Measurements from ENCODE around the gene PER3.

Gene PER3

DNA sequence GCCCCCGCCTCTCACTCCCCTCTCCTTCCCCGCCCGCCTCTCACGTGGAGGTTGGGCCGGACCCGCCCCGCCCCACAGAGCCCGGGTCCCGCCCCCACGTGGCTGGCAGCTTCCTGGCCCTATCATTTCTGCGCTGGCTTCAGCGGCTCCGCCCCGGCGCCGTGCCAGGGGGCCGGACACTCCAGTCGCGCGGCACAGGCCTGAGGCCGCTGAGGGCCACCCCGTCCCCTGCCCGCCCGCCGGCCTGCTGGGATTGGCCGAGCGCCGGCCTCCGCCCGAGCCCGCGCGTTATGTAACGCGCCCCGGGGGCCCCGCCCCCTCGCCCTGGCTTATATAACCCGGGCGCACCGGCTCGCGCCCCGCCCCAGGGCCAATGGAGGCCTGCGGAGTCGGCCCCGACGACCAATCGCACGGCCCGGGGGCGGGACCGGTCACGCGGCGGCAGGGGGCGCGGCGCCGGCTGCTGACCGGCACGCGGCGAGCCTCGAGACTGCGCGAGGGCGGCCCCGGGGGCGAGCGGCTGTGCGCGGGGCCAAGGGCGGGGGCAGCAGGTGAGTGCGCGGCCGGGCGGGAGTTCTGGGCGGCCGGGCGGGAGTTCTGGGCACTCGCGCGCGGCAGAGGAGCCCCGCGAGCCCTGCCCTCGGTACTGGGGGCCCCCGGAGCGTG, at the start of gene PER3:
Gene PER3 (plus strand): TSS at position 466 of the 666 bp plus-strand sequence. CDS start 587 bp downstream, outside the sequence.
- peak; percentile 93 for DNase-seq (ENCODE audit: low spot score)
- no peak for FAIRE-seq

- FAIRE-seq (no peak), DNase-seq (ENCODE audit: low spot score) (no peak)
These were observed 46.0 kb upstream of the PER3 start for GRCh38 chr1:7738044-7738443.

- no peak for DNase-seq (ENCODE audit: low spot score)
These were observed 40.7 kb upstream of the PER3 start for GRCh38 chr1:7743346-7743745.

GRCh38 chr1:7744882-7745281, 39.2 kb upstream of the PER3 start:
- FAIRE-seq = no peak

More at GRCh38 chr1:7743346-7743745, 40.7 kb upstream of the PER3 start:
- no peak for FAIRE-seq

GRCh38 chr1:7745783-7746182, 38.3 kb upstream of the PER3 start:
- DNase-seq (ENCODE audit: low spot score) = no peak
- no peak for FAIRE-seq

More at GRCh38 chr1:7744882-7745281, 39.2 kb upstream of the PER3 start:
- DNase-seq (ENCODE audit: low spot score) = no peak

- DNase-seq (ENCODE audit: low spot score) = no peak
- no peak for FAIRE-seq
These were observed 36.5 kb upstream of the PER3 start for GRCh38 chr1:7747605-7748004.

DNA sequence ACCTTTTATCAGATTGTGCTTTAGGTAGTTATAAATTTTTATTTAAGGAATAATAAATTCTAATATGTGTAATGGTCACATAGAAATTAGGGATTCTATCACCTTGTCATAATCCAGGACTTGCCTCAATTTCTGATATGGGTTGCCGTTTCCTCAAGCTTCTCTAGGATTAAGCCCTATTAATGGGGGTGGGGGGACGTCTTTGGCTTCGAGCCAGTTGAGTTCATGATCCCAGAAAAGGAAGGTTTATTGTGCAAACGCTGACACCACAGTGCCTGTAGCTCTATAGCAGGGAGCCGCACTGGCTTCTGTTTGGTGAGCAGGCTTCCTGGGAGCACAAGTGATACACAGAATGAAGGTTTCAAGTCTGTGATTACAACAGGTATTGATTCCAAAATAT, 35.0 kb upstream of the PER3 start:
- FAIRE-seq = no peak
- no peak for DNase-seq (ENCODE audit: low spot score)

GRCh38 chr1:7751174-7751573, 32.9 kb upstream of the PER3 start:
- DNase-seq (ENCODE audit: low spot score) (no peak), FAIRE-seq (no peak)

- peak; percentile 68 for FAIRE-seq
These were observed 31.3 kb upstream of the PER3 start for GRCh38 chr1:7752512-7753417.

GRCh38 chr1:7753641-7754040, 30.4 kb upstream of the PER3 start:
- FAIRE-seq (no peak), DNase-seq (ENCODE audit: low spot score) (no peak)

More at GRCh38 chr1:7752512-7753417, 31.3 kb upstream of the PER3 start:
- peak; percentile 45 for DNase-seq (ENCODE audit: low spot score)

DNA sequence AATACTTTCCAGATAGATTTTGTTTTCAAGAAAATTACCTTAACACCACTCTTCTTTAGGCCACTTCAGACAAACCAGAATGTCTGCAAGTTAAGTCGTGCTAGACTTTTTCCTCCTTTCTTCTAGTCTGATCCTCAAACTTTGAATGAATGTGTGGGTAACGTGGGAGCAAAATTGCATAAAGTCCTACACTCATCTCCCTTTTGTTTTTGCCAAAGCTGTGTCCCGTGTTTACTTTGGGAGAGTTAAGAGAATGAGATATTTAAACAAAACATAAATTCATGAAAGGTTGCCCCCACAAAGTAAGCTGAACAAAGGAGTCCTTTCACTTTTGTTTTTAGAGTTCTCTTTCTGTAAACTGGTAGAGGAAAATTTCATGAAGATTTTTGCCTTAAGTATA, 29.9 kb upstream of the PER3 start:
- DNase-seq (ENCODE audit: low spot score) (no peak), FAIRE-seq (no peak)

GRCh38 chr1:7755448-7755847, 28.6 kb upstream of the PER3 start:
- FAIRE-seq (no peak), DNase-seq (ENCODE audit: low spot score) (no peak)

GRCh38 chr1:7760245-7760644, 23.8 kb upstream of the PER3 start:
- no peak for FAIRE-seq
- no peak for DNase-seq (ENCODE audit: low spot score)

GRCh38 chr1:7761103-7761502, 23.0 kb upstream of the PER3 start:
- DNase-seq (ENCODE audit: low spot score) (no peak), FAIRE-seq (no peak)

- DNase-seq (ENCODE audit: low spot score) = no peak
- FAIRE-seq = no peak
These were observed 16.9 kb upstream of the PER3 start for GRCh38 chr1:7767176-7767575.

DNA sequence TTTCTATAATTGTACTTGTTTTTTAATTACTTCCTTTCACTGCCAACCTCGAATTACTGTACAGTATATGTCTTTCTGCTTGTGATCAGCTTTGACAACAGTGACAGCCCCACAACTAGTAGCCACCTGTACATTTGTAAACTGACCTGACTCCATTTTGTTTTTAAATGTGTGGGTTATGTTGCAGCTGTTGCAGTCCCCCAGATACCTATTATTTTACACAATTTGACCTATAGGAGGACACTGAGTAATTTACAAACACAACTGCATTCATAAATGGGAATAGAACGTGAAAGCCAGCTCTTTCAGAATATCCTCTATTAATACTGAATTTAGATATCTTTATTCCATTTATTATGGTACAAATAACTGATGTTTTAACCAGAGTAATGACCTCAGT, 15.5 kb upstream of the PER3 start:
- no peak for DNase-seq (ENCODE audit: low spot score)

GRCh38 chr1:7769673-7770412, 14.2 kb upstream of the PER3 start:
- no peak for FAIRE-seq
- DNase-seq (ENCODE audit: low spot score) = no peak

More for the DNA sequence above, 15.5 kb upstream of the PER3 start:
- no peak for FAIRE-seq

- no peak for DNase-seq (ENCODE audit: low spot score)
- FAIRE-seq = no peak
These were observed 13.5 kb upstream of the PER3 start for GRCh38 chr1:7770669-7770996.

GRCh38 chr1:7770997-7771822, 12.9 kb upstream of the PER3 start, which contains the start of gene VAMP3:
Gene VAMP3, plus strand, starts transcription at chr1:7771296. Its CDS starts 88 bp downstream, at chr1:7771384.
- DNase-seq (ENCODE audit: low spot score) (peak; percentile 58), FAIRE-seq (no peak)

DNA sequence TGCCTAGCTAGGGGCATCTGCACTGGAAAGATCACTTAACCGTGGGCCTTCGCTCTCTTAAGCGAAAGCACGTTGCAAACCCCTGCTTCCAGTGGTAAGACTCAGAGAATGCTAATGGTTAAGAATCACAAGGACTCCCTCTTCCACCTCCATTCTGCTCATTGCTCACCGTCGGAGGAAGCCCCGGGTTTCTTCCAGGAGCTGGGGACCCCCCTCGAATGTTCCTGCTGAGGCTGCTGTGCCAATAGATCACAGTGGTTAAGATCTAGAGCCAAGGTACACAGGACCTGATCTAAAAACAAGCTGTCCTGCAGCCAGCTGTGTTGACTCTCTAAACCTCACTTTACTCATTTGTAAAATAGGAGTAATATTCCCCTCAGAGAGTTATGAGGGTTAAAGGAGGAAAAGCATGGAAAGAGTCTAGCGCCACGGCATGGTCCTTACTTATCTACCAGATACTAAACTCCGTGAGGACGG, 12.2 kb upstream of the PER3 start:
- no peak for FAIRE-seq
- DNase-seq (ENCODE audit: low spot score) = no peak

DNA sequence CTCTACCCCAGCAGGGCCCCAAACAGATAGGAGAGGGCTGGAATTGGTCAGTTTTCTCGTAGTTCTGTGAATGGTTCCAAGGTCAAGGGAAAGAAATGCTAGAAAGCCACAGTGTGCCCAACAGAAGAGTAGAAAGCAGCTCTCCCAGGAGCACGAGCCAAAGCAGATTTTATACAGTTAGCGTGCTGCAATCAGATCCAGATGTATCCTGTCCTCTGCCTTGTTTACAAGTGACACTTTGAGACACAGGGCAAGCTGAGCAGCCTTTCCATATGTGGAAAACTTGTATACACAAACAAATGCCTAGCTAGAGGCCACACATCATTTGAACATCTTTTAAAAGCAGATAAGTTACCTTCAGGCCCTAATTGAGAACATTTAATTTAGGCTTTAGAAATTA, 6.5 kb upstream of the PER3 start:
- no peak for FAIRE-seq

More for the DNA sequence above, 6.5 kb upstream of the PER3 start:
- DNase-seq (ENCODE audit: low spot score) = no peak
